Activated naive CD8-positive, alpha-beta T cell (primary cell): ENCODE measurements around the gene MMAB.

Experiments used
- H3K27ac Mint-ChIP-seq: one replicate; pipeline ENCODE4 v1.8.0; 2021; ENCODE audit warnings: mixed read lengths
- H3K27me3 Mint-ChIP-seq: one replicate; pipeline ENCODE4 v1.8.0; 2021; ENCODE audit warnings: mixed read lengths
- H3K36me3 Mint-ChIP-seq: one replicate; pipeline ENCODE4 v1.8.0; 2021; ENCODE audit warnings: mixed read lengths
- H3K4me1 Mint-ChIP-seq: one replicate; pipeline ENCODE4 v1.8.0; 2021; ENCODE audit warnings: low read depth, mixed read lengths
- H3K4me3 Mint-ChIP-seq: one replicate; pipeline ENCODE4 v1.8.0; 2021; ENCODE audit warnings: mild to moderate bottlenecking, mixed read lengths
- H3K9me3 Mint-ChIP-seq: one replicate; pipeline ENCODE4 v1.8.0; 2021; ENCODE audit warnings: low read depth, mixed read lengths

Gene MMAB

GRCh38 chr12:109513051-109513450 is 60.3 kb downstream of the MMAB start:
- Mint-ChIP-seq H3K4me1 (no peaks in the 10 kb centered on the region), H3K27ac (no peak overlapping the region), H3K36me3 (peaks cover 7% of the 10 kb centered on the region), H3K27me3 (no peaks in the 10 kb centered on the region), H3K4me3 (no peak overlapping the region), H3K9me3 (no peaks in the 10 kb centered on the region)

DNA sequence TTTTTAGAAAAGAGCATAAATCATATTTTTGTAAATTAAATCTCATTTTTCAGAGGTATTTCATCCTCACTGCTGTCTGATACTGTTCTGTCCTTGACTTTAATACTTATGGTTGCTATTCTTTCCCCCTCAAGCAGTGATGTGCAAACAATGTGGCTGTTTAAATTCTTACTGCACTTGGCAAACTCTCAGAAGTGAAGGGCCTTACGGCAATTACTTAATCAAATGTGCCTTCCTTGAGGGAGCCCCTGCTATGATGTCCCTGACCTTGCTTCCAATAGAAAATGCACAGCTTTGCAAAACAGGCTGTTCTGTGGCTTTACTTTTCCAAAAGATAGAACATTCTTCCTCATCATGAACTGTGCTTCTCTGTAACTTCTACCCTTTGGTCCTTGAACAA is 60.7 kb downstream of the MMAB start:
- no peak overlapping the region for H3K27ac Mint-ChIP-seq
- peaks cover 6% of the 10 kb centered on the region for H3K36me3 Mint-ChIP-seq
- no peaks in the 10 kb centered on the region for H3K9me3 Mint-ChIP-seq
- H3K27me3 Mint-ChIP-seq, result no peaks in the 10 kb centered on the region
- H3K4me3 Mint-ChIP-seq, result no peak overlapping the region
- no peaks in the 10 kb centered on the region for H3K4me1 Mint-ChIP-seq

DNA sequence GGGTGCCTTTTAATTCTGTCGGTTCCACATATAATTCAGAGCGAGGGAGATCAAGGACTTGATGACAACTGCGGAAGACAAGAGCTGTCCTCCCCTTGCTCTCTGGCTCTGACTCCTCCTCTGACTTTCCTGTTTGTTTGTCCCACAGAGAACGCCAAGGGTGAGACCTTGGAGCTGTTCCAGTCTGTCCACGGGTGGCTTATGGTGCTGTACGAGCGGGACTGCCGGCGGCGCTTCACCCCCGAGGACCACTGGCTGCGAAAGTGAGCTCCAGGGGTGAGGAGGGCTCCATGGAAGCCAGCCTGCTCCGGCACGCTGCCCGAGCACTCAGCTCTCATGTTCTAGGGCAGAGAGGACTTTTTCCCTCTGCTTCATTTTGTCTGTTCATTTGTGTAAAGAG is 63.1 kb downstream of the MMAB start:
- Mint-ChIP-seq H3K27ac (no peak overlapping the region), H3K36me3 (peaks cover 7% of the 10 kb centered on the region), H3K27me3 (no peaks in the 10 kb centered on the region), H3K4me1 (no peaks in the 10 kb centered on the region), H3K4me3 (no peak overlapping the region), H3K9me3 (no peaks in the 10 kb centered on the region)

GRCh38 chr12:109504068-109504467 is 69.2 kb downstream of the MMAB start:
- Mint-ChIP-seq H3K27ac (no peak overlapping the region), H3K27me3 (no peaks in the 10 kb centered on the region), H3K36me3 (peaks cover 4% of the 10 kb centered on the region), H3K4me1 (no peaks in the 10 kb centered on the region), H3K9me3 (no peaks in the 10 kb centered on the region), H3K4me3 (no peak overlapping the region)
